Erythroblast (primary cell): Measurements from ENCODE around the gene COX6B2.

ENCODE experiments used
- GATA1 ChIP-seq: IDR thresholded peaks from 2 replicates; pipeline ENCODE4 v1.6.1; 2011; ENCODE audit warnings: low read depth, mild to moderate bottlenecking, control low read depth, low read length, moderate library complexity
- POLR2A ChIP-seq: IDR thresholded peaks from 2 replicates; pipeline ENCODE4 v1.6.1; 2011; ENCODE audit warnings: mild to moderate bottlenecking, low read length

GRCh38 chr19:55392820-55393761 lies 38.6 kb upstream of the COX6B2 start:
- TF ChIP-seq POLR2A (no peak), GATA1 (no peak)
